Mesodermal cell (in vitro differentiated cells): ENCODE measurements around the gene SEMA6B.
"Not testable (repeated sequence)": the region's sequence is repeated elsewhere in the genome, so short reads cannot be mapped to it uniquely, and the experiment has no call there.

Source experiments
- H3K27ac ChIP-seq: 2 replicates; pipeline ENCODE4 v1.7.0; 2013; ENCODE audit warnings: mild to moderate bottlenecking, low read depth, low read length, moderate library complexity; ENCODE audit not compliant: severe bottlenecking
- H3K36me3 ChIP-seq: 2 replicates; pipeline ENCODE4 v1.7.1; 2013; ENCODE audit warnings: mild to moderate bottlenecking, low read length, moderate library complexity; ENCODE audit not compliant: control insufficient read depth, insufficient read depth
- H3K4me1 ChIP-seq: one replicate; pipeline ENCODE4 v1.7.1; 2013; ENCODE audit warnings: mild to moderate bottlenecking, low read length; ENCODE audit not compliant: insufficient read depth, control insufficient read depth, poor library complexity, severe bottlenecking
- H3K4me3 ChIP-seq: 2 replicates; pipeline ENCODE4 v1.7.0; 2013; ENCODE audit warnings: low read length, control low read depth, mild to moderate bottlenecking; ENCODE audit not compliant: insufficient read depth, poor library complexity, severe bottlenecking; ENCODE audit errors: extremely low read depth
- H3K9me3 ChIP-seq: 2 replicates; pipeline ENCODE4 v1.7.1; 2013; ENCODE audit warnings: mild to moderate bottlenecking, low read length, moderate library complexity; ENCODE audit not compliant: control insufficient read depth
- WGBS, 2 experiments: methylation state at CpG; one replicate each; pipeline ENCODE4 v1.1.5; 2013; ENCODE audit warnings: missing lambda C conversion rate in 2 of 2; ENCODE audit not compliant: insufficient coverage in 2 of 2; 5-methylcytosine and 5-hydroxymethylcytosine counted together

Gene SEMA6B

GRCh38 chr19:4570916-4571304 is 11.4 kb upstream of the SEMA6B start:
- no peak overlapping the region for H3K27ac ChIP-seq
- no peaks in the 10 kb centered on the region for H3K36me3 ChIP-seq
- peaks cover 11% of the 10 kb centered on the region for H3K4me1 ChIP-seq
- WGBS, 2 experiments = 90 to 93% methylated on average over 5 of the region's 5 CpGs
- H3K4me3 ChIP-seq = no peak overlapping the region
- H3K9me3 ChIP-seq = no peaks in the 10 kb centered on the region

- H3K4me3 ChIP-seq = no peak overlapping the region
- H3K27ac ChIP-seq = no peak overlapping the region
- no peaks in the 10 kb centered on the region for H3K9me3 ChIP-seq
- 95 to 96% methylated on average over 8 to 11 of the region's 11 CpGs for WGBS, 2 experiments
- H3K4me1 ChIP-seq = peaks cover 6% of the 10 kb centered on the region
- no peaks in the 10 kb centered on the region for H3K36me3 ChIP-seq
Measured at GRCh38 chr19:4570402-4570801, 10.9 kb upstream of the SEMA6B start.

GRCh38 chr19:4568886-4569285 is 9.4 kb upstream of the SEMA6B start:
- no peaks in the 10 kb centered on the region for H3K4me1 ChIP-seq
- no peak overlapping the region for H3K27ac ChIP-seq
- 90 to 96% methylated on average over 4 to 6 of the region's 7 CpGs for WGBS, 2 experiments
- no peaks in the 10 kb centered on the region for H3K36me3 ChIP-seq
- H3K9me3 ChIP-seq = no peaks in the 10 kb centered on the region
- H3K4me3 ChIP-seq = no peak overlapping the region

DNA sequence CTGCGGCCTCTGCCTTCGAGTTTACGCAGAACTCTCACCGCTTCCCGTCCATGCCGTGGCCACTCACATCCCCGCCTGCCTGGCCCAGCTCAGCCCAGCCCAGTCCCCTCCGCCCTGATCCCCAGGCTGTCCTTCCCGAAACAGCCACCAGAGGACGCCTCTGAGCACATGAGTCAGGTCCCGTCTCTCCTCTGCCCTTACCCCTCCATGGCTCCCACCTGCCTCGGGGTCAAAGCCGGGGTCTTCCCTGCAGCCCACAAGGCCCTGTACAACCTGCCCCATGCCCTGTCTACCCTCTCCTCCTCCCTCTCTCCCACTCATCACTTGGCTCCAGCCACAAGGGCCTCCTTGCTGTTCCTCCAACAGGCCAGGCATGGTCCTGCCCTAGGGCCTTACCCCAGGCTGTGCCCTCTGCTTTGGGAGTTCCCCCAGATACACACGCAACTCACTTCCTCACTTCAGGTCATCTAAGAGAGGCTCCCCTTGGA is 8.1 kb upstream of the SEMA6B start:
- Histone ChIP-seq H3K4me1 (no peaks in the 10 kb centered on the region), H3K9me3 (no peaks in the 10 kb centered on the region), H3K4me3 (no peak overlapping the region), H3K27ac (no peak overlapping the region), H3K36me3 (no peaks in the 10 kb centered on the region)
- WGBS, 2 experiments = 68% methylated on average over 12 to 14 of the region's 14 CpGs

DNA sequence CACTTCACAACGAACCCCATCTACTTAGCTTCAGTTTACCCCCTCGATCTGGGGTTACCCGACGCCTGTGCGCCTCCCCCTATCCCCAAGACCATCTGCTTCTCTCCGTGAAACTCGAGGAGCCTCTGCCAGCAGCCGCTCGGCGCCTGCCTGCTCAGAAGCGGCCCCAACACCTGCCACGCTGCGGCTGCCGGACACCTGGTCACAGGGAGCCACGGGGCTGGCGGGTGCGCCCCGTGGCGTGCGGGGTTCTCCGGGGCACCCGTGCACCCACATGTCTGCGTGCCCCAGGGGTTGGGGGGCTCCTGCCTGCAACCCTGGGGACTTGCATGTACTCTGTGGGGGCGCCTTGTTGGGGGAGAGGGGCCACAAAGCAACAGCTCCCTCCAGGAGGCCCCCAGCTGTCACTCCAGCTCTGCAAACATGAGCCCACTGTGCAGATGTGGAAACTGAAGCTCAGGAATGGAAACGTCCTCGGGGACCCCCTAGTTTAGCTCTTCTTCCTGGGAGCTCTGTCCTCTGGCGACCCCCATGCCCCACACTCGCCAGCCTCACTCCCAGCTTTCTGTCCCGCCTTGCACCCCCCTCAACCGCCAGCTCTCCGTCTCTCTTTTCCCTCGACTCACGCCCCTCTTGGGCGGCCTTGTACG is 7.0 kb upstream of the SEMA6B start:
- WGBS, 2 experiments = 93 to 94% methylated on average over 30 to 33 of the region's 35 CpGs
- no peaks in the 10 kb centered on the region for H3K36me3 ChIP-seq
- no peaks in the 10 kb centered on the region for H3K9me3 ChIP-seq
- no peak overlapping the region for H3K27ac ChIP-seq
- no peak overlapping the region for H3K4me3 ChIP-seq
- no peaks in the 10 kb centered on the region for H3K4me1 ChIP-seq

- not testable (repeated sequence) for H3K36me3 ChIP-seq, H3K4me1 ChIP-seq, H3K27ac ChIP-seq, H3K4me3 ChIP-seq, H3K9me3 ChIP-seq
- 73 to 96% methylated on average over 2 to 5 of the region's 5 CpGs for WGBS, 2 experiments
Measured at GRCh38 chr19:4563562-4563961, 4.1 kb upstream of the SEMA6B start.

GRCh38 chr19:4562085-4562484 is 2.6 kb upstream of the SEMA6B start:
- H3K36me3 ChIP-seq, H3K4me3 ChIP-seq, H3K27ac ChIP-seq, H3K9me3 ChIP-seq, H3K4me1 ChIP-seq: not testable (repeated sequence)
- 90 to 97% methylated on average over 2 to 6 of the region's 7 CpGs for WGBS, 2 experiments

DNA sequence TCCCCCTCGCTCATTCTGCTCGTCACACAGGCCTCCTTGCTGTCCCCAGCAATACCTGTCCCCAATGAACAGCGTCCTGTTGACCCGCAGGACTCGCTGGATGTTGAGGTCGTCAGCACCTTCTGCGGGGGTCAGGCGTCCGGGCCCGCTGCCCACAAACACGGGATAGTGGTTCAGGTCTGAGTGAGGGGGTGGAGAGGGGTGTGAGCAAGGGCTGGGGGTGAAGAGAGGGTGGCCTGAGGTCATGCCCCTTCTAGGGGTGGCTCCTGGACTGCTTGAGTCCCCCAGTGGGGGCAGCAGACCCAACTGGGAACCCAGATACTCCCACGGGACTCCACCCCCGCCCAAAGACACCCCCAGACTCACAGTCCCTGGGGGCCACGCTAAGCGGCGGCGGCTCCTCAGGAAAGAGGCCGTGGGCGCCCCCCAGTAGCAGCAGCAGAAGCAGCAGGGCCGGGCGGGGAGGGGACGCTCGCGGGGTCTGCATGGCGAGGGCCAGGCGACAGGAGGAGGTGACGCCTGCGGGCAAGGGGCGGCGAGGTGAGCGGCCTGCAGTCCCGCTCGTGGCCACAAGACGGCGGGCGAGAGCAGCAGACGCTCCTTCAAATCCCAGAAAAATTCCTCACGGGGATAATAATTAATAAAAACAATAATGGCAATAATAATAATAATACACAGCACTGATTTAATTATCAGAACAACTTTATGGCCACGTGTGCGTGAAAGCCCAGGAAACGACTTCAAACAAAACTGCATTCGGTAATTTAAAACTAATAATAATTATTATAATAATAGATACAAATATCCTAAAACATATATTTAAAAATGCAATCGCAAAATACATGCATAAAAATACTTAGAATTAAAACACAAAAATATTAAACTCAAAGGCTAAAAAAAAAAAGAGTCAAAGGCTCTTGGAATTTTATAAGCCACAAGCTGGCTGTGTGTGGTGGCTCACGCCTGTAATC is 1.2 kb downstream of the SEMA6B start:
- WGBS, 2 experiments = 23 to 42% methylated on average over 12 to 30 of the region's 44 CpGs
- Histone ChIP-seq H3K4me1 (peaks cover 4% of the 10 kb centered on the region), H3K27ac (no peak overlapping the region), H3K4me3 (no peak overlapping the region), H3K36me3 (no peaks in the 10 kb centered on the region), H3K9me3 (no peaks in the 10 kb centered on the region)

GRCh38 chr19:4557144-4557970 is 2.1 kb downstream of the SEMA6B start:
- no peak overlapping the region for H3K4me3 ChIP-seq
- H3K9me3 ChIP-seq = no peaks in the 10 kb centered on the region
- no peak overlapping the region for H3K27ac ChIP-seq
- no peaks in the 10 kb centered on the region for H3K36me3 ChIP-seq
- 89 to 94% methylated on average over 14 to 23 of the region's 33 CpGs for WGBS, 2 experiments
- peaks cover 4% of the 10 kb centered on the region for H3K4me1 ChIP-seq

GRCh38 chr19:4556597-4557127 is 2.8 kb downstream of the SEMA6B start:
- no peak overlapping the region for H3K27ac ChIP-seq
- no peaks in the 10 kb centered on the region for H3K9me3 ChIP-seq
- H3K4me1 ChIP-seq = peaks cover 4% of the 10 kb centered on the region
- H3K36me3 ChIP-seq = no peaks in the 10 kb centered on the region
- H3K4me3 ChIP-seq = no peak overlapping the region
- 87 to 93% methylated on average over 17 to 19 of the region's 25 CpGs for WGBS, 2 experiments
